Muscle layer of colon (tissue), 2 donors: ENCODE results near the gene SDK2.

Experiments used
- H3K27ac ChIP-seq: one replicate; pipeline ENCODE4 v1.7.0; 2013; ENCODE audit warnings: low read depth, mild to moderate bottlenecking, low read length, moderate library complexity
- H3K27me3 ChIP-seq, 2 donors: one replicate each; pipeline ENCODE4 v1.7.0; 2013; ENCODE audit warnings: low read length in 2 of 2, mild to moderate bottlenecking in 2 of 2; ENCODE audit not compliant: insufficient read depth in 2 of 2, control insufficient read depth in 1 of 2
- H3K36me3 ChIP-seq: one replicate; pipeline ENCODE4 v1.7.0; 2013; ENCODE audit warnings: mild to moderate bottlenecking, low read length; ENCODE audit not compliant: insufficient read depth
- H3K4me1 ChIP-seq: one replicate; pipeline ENCODE4 v1.7.0; 2013; ENCODE audit warnings: mild to moderate bottlenecking, low read length; ENCODE audit not compliant: insufficient read depth
- H3K4me3 ChIP-seq, 2 donors: one replicate each; pipeline ENCODE4 v1.7.0; 2013; ENCODE audit warnings: low read length in 2 of 2, low read depth in 1 of 2, mild to moderate bottlenecking in 1 of 2, moderate library complexity in 1 of 2
- H3K9ac ChIP-seq: one replicate; pipeline ENCODE4 v1.7.0; 2013; ENCODE audit warnings: low read length
- H3K9me3 ChIP-seq: one replicate; pipeline ENCODE4 v1.7.0; 2013; ENCODE audit warnings: mild to moderate bottlenecking, low read length
- donor health status: abdominal sarcoma.
- donor health status: Adenocarcinoma of cecum.

Gene SDK2

DNA sequence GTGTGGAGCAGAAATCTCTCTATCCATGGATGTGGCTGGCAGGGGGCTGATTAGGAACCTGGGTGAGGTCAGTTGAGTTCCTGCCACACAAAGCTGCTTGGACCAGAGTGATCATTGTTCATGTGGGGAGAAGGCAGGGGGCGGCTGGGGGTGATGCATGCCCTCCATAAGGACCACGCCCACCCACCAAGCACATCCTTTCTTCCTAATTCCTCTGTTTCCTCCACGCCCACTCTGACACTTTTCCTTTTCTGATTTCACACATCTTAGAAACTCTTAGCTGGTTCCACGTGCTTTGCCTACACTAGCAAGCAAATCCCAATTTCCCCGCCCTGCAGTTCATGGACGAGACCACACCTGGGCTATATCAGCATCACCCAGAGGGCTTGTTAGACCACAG is 108.5 kb downstream of the SDK2 start:
- Histone ChIP-seq H3K4me3 (no peak overlapping the region), H3K27me3 (no peaks in the 10 kb centered on the region), H3K36me3 (no peaks in the 10 kb centered on the region), H3K4me1 (no peaks in the 10 kb centered on the region), H3K9me3 (no peaks in the 10 kb centered on the region), H3K9ac (no peak overlapping the region), H3K27ac (no peak overlapping the region)

DNA sequence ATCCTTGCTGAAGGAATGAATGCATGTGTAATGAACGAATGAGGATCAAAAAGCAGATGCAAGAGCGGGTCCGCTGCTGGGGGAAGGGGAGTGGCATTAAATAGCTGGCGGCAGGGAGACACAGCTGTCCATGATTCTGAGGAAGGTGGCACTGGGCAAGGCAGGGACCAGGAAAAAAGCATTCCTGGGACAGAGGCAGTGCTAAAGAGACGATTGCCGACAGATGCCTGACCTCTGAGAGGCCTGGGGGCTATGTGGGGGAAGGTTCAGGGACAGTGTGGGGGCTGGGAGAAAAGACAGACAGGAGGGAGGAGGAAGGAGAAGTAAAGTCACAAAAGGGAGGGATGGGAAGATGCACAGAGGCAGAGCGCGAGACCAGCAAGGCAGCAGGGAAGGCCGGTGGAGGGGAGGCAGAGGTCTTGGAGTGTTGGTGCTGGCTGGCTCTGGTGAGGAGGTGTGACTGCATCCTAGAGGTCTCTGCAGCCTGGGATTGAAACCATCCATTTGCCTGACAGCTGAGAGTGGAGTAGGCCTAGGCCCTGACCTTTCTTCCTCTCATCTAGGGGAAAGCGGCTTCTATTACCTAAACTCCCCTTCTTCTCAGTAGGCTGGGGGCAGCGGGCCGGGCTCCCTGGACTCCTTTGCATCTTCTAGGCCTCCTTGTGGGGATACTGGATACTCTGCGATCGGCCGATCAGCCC is 109.9 kb downstream of the SDK2 start:
- Histone ChIP-seq H3K4me1 (no peaks in the 10 kb centered on the region), H3K36me3 (no peaks in the 10 kb centered on the region), H3K27ac (no peak overlapping the region), H3K27me3 (no peaks in the 10 kb centered on the region), H3K9me3 (no peaks in the 10 kb centered on the region), H3K9ac (no peak overlapping the region), H3K4me3 (no peak overlapping the region)

DNA sequence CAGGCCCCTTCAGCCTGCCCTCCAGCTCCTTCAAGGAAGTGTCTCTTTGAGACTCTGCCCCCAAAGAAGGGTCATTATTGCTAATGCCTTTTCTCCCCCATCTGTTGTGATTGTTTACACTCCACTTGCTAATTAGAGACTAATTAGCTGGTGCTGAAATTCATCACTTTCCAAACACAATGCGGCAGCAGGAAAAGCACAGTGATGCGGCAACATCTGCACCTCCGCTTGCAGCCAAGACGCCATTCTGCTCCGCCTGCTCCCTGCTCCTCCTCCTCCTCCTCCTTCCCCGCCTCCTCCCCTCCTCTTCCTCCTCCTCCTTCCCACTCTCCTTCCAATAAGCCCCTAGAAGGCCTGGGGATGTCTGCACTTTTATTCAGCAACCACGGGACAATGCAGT is 110.5 kb downstream of the SDK2 start:
- H3K9ac ChIP-seq, result no peak overlapping the region
- H3K4me3 ChIP-seq, result no peak overlapping the region
- no peaks in the 10 kb centered on the region for H3K4me1 ChIP-seq
- H3K9me3 ChIP-seq, result no peaks in the 10 kb centered on the region
- H3K36me3 ChIP-seq, result no peaks in the 10 kb centered on the region
- H3K27me3 ChIP-seq, result no peaks in the 10 kb centered on the region
- H3K27ac ChIP-seq, result no peak overlapping the region

DNA sequence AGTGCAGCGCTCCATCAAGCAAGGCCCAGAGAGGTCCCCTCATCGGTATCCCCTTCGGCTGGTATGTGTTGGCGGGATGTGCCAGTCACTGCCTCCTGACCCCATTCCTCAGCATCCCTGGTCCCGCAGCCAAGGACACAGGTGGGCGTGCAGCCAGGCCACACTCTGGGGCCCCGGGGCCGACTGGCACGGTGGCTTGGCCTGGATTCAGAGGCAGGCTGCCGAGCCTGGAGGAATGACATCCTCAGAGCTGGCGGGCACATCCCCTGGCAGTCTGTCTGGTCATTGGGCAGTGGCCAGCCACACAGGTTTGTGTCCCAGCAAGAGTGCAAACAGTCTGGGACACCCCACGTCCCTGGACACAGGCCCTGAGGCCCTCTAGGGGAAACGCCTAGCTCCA is 111.1 kb downstream of the SDK2 start:
- H3K4me3 ChIP-seq, result no peak overlapping the region
- no peak overlapping the region for H3K9ac ChIP-seq
- no peak overlapping the region for H3K27ac ChIP-seq
- no peaks in the 10 kb centered on the region for H3K9me3 ChIP-seq
- no peaks in the 10 kb centered on the region for H3K36me3 ChIP-seq
- no peaks in the 10 kb centered on the region for H3K4me1 ChIP-seq
- no peaks in the 10 kb centered on the region for H3K27me3 ChIP-seq

DNA sequence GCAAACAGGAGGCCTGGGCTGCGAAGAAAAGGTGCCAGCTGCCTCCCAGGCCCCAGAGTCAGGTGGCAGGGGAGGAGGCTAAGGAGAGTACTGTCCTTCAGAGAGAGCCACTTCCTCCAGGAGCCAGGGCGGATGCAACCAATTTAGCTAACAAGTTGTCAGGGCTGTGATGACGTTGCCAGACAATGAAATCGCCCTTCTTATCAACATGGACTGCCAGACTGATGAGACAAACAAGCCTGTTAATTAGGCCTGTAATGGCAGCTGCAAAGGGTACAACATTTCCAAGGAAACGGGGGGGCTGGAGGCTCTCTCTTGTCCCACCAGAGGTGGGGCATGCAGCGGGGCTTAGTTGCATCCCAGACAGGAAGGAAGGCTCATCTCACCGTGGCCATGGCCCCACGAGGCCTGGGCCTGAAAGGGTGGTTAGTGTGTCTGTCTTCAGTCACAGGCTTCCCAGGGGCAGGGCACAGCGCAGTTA is 111.8 kb downstream of the SDK2 start:
- Histone ChIP-seq H3K4me1 (no peaks in the 10 kb centered on the region), H3K36me3 (no peaks in the 10 kb centered on the region), H3K9me3 (no peaks in the 10 kb centered on the region), H3K4me3 (no peak overlapping the region), H3K27me3 (no peaks in the 10 kb centered on the region), H3K9ac (no peak overlapping the region), H3K27ac (no peak overlapping the region)

DNA sequence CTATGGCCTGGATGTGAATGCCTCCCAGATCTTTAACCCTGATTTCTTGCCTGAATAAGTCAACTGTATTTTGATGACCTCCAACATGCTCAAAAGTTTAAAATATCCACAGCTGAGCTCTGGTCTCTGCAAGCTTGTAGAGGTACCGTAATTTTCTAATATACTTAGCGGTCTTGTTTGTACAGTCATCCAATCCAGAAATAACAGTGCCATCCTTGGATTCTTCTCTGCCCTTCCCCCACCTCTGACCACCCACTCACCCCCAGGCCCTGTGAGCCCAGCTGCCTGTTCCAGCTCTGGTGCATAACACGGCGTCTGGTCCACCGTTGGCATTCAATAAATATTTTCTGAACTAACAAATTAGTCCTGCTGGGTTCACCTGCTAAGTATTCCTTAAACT is 113.1 kb downstream of the SDK2 start:
- no peaks in the 10 kb centered on the region for H3K36me3 ChIP-seq
- no peaks in the 10 kb centered on the region for H3K9me3 ChIP-seq
- no peak overlapping the region for H3K27ac ChIP-seq
- no peak overlapping the region for H3K4me3 ChIP-seq
- no peak overlapping the region for H3K9ac ChIP-seq
- H3K27me3 ChIP-seq, result no peaks in the 10 kb centered on the region
- H3K4me1 ChIP-seq, result no peaks in the 10 kb centered on the region

DNA sequence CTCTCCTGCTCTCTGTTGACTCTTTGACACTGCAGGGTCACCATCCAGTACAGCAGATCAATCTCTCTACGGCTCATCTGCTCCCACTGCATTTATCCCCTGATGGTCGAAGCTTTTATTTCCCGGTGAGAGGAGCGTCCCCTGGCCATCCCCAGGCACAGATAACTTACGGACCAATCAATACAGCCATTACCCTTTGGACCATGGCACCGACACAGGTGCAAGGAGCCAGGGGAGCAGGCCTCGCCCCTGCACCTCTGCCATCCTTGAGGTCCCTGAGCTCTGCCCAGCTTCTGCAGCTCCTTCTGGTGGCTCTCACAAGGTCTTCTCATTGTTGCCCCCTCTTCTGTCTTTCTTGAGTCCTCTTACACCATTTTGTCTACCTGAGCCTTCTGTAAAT is 115.6 kb downstream of the SDK2 start:
- Histone ChIP-seq H3K27ac (no peak overlapping the region), H3K27me3 (no peaks in the 10 kb centered on the region), H3K9me3 (no peaks in the 10 kb centered on the region), H3K4me1 (no peaks in the 10 kb centered on the region), H3K36me3 (no peaks in the 10 kb centered on the region), H3K9ac (no peak overlapping the region), H3K4me3 (no peak overlapping the region)

DNA sequence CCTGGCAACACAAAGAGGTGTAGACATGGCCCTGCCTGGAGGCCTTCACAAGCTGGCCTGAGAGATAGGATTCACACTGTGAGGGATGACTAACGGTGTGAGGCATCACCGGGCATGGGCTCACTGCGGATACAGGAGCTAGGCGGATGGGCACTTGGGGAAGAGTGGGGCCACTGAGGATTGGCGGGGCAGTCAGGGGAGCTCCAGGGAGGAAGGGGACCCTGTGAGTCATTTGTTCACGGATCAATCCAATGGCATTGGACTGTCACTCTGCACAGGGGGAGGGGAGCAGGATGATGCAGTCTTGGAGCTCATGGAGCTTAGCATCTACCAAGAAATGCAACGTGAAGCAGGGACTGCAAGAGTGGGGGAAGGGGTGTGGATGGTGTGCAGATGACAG is 117.3 kb downstream of the SDK2 start:
- no peak overlapping the region for H3K9ac ChIP-seq
- no peak overlapping the region for H3K27ac ChIP-seq
- no peaks in the 10 kb centered on the region for H3K4me1 ChIP-seq
- H3K4me3 ChIP-seq, result no peak overlapping the region
- H3K9me3 ChIP-seq, result no peaks in the 10 kb centered on the region
- H3K36me3 ChIP-seq, result no peaks in the 10 kb centered on the region
- H3K27me3 ChIP-seq, result no peaks in the 10 kb centered on the region

DNA sequence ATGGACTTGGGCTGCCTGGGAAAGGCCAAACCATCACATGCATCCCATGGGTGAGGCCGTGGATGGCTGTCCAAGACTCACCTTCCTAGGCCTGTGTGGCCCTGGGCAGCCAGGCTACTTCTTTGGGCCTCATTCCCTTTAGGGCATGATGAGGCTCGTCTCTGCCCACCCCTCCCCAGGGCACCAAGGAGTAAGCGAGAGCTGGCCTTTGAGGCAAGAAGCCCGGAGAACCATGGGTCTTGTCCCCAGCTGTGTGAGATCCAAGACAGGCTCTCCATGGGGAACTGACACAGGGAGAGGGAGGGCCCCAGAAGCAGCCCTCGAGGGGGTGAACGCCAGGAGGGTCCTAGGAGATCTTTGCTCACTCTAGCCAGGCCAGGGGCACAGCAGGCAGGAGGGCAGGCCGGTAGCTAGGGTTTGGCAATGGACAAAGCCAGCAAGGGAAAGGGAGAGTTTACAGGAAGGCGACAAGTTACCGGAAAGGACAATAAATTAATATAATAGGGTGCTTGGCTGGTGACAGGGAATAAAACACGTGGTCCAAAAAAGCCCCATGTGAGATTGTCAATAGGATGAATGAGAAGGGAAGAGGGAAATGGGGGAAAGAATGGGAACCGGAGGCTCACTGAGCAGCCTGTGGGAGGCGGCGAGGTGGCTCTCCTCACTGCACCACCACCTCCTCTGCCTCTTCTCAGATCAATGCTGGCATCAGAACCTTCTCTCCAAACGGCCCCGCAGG is 119.1 kb downstream of the SDK2 start:
- no peaks in the 10 kb centered on the region for H3K4me1 ChIP-seq
- no peaks in the 10 kb centered on the region for H3K27me3 ChIP-seq
- H3K9ac ChIP-seq, result no peak overlapping the region
- H3K27ac ChIP-seq, result no peak overlapping the region
- H3K9me3 ChIP-seq, result no peaks in the 10 kb centered on the region
- no peaks in the 10 kb centered on the region for H3K36me3 ChIP-seq
- no peak overlapping the region for H3K4me3 ChIP-seq

DNA sequence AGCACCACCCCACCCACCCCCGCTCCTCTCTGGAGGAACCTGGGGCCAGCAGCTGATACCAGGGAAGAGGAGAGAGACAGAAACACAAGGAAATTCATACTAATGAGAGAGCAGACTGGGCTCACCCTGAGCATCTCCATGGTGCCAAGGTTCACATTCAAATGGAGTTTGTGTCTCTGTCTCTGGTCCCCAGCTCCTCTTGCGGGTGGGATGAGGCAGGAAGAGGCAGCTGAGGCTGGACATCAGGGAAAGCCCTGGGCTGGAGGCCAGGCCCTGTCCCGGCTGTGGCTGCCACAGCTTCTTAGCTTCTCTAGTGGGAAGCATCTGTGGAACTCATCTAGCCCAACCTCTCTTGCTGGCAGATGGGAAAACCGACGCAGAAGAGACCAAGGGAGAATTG is 121.5 kb downstream of the SDK2 start:
- Histone ChIP-seq H3K36me3 (no peaks in the 10 kb centered on the region), H3K9me3 (no peaks in the 10 kb centered on the region), H3K4me1 (no peaks in the 10 kb centered on the region), H3K27me3 (no peaks in the 10 kb centered on the region), H3K9ac (no peak overlapping the region), H3K27ac (no peak overlapping the region), H3K4me3 (no peak overlapping the region)

DNA sequence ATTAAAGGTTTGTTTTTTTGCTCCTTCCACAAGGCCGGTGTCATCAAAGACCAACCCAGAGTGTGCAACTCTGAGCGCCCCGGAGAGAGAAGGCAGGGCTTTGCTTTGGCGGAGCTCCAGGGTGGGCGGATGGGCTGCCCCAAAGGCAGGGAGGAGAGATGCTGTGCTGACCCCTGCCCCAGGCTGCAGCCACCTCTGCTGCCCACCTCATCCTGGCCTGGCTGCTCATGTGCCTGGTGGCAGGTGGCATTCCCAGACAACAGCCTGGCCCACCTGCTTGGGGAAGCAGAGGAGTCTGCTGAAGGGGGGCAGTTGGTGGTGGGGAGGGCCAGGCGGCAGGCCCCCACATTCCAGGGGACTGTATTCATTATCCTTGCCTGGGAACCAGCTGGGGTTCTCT is 122.1 kb downstream of the SDK2 start:
- Histone ChIP-seq H3K36me3 (no peaks in the 10 kb centered on the region), H3K4me3 (no peak overlapping the region), H3K9me3 (no peaks in the 10 kb centered on the region), H3K4me1 (no peaks in the 10 kb centered on the region), H3K27me3 (no peaks in the 10 kb centered on the region), H3K9ac (no peak overlapping the region), H3K27ac (no peak overlapping the region)

DNA sequence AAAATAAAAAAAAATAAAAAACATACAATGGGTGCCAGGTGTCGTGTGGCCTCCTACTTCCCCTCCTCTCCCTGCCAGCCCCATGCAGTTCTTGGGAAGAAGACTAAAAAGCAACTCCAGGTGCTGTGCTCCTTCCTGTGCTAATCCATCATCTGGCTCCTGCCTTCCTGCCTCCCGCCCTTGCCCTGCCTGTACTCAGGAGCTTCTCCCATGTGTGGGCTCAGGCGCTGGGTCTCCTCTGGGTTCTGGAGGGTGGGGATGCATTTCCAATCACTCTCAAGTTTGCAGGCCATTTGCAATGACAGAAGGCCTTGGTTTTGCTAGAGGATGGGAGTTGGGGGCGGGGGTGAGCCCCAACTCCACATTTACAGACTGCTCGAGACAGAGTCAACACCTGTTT is 122.9 kb downstream of the SDK2 start:
- no peak overlapping the region for H3K27ac ChIP-seq
- no peaks in the 10 kb centered on the region for H3K4me1 ChIP-seq
- H3K9me3 ChIP-seq, result no peaks in the 10 kb centered on the region
- H3K27me3 ChIP-seq, result no peaks in the 10 kb centered on the region
- H3K9ac ChIP-seq, result no peak overlapping the region
- no peaks in the 10 kb centered on the region for H3K36me3 ChIP-seq
- H3K4me3 ChIP-seq, result no peak overlapping the region
